ENCODE results near the gene SPATC1L.

The SPATC1L gene

GRCh38 chr21:46131838-46132651 lies 52.2 kb downstream of the SPATC1L start:
- no peak overlapping the region for H3K27ac Mint-ChIP-seq
- H3K4me3 Mint-ChIP-seq, result no peak overlapping the region
- H3K27me3 Mint-ChIP-seq, result no peaks in the 10 kb centered on the region
- no peaks in the 10 kb centered on the region for H3K9me3 Mint-ChIP-seq
- peak; percentile 40 for ATAC-seq
- no peaks in the 10 kb centered on the region for H3K4me1 Mint-ChIP-seq
- DNase-seq, result no peak

- ATAC-seq (peak; percentile 17), DNase-seq (no peak)
- no peaks in the 10 kb centered on the region for H3K9me3 Mint-ChIP-seq
- H3K27ac Mint-ChIP-seq, result no peak overlapping the region
- no peaks in the 10 kb centered on the region for H3K27me3 Mint-ChIP-seq
- H3K4me1 Mint-ChIP-seq, result no peaks in the 10 kb centered on the region
- no peak overlapping the region for H3K4me3 Mint-ChIP-seq
Observed at GRCh38 chr21:46131588-46131837, 52.7 kb downstream of the SPATC1L start.

- no peaks in the 10 kb centered on the region for H3K27me3 Mint-ChIP-seq
- no peaks in the 10 kb centered on the region for H3K4me1 Mint-ChIP-seq
- no peak for ATAC-seq
- no peak for DNase-seq
- no peak overlapping the region for H3K27ac Mint-ChIP-seq
- H3K9me3 Mint-ChIP-seq, result no peaks in the 10 kb centered on the region
- no peak overlapping the region for H3K4me3 Mint-ChIP-seq
Observed at GRCh38 chr21:46130831-46131587, 53.2 kb downstream of the SPATC1L start.

GRCh38 chr21:46129846-46130651 lies 54.2 kb downstream of the SPATC1L start:
- no peak for DNase-seq
- Mint-ChIP-seq H3K27me3 (no peaks in the 10 kb centered on the region), H3K27ac (peak overlapping the region in 1 of 2 donors; percentile 30)

GRCh38 chr21:46128933-46129571 lies 55.2 kb downstream of the SPATC1L start:
- Mint-ChIP-seq H3K9me3 (peaks cover 0 to 2% of the 10 kb centered on the region in 2 donors), H3K4me1 (no peaks in the 10 kb centered on the region), H3K27me3 (no peaks in the 10 kb centered on the region), H3K4me3 (no peak overlapping the region), H3K27ac (peak overlapping the region in 1 of 2 donors; percentile 50)
- DNase-seq (no peak), ATAC-seq (no peak)

More at GRCh38 chr21:46129846-46130651, 54.2 kb downstream of the SPATC1L start:
- ATAC-seq, result no peak
- Mint-ChIP-seq H3K9me3 (no peaks in the 10 kb centered on the region), H3K4me1 (no peaks in the 10 kb centered on the region), H3K4me3 (no peak overlapping the region)

GRCh38 chr21:46128106-46128932 lies 55.9 kb downstream of the SPATC1L start:
- no peak overlapping the region for H3K4me3 Mint-ChIP-seq
- ATAC-seq, result no peak
- H3K4me1 Mint-ChIP-seq, result no peaks in the 10 kb centered on the region
- peaks cover 0 to 9% of the 10 kb centered on the region in 2 donors for H3K9me3 Mint-ChIP-seq
- no peak for DNase-seq
- no peak overlapping the region for H3K27ac Mint-ChIP-seq
- no peaks in the 10 kb centered on the region for H3K27me3 Mint-ChIP-seq

GRCh38 chr21:46127239-46128105 lies 56.8 kb downstream of the SPATC1L start:
- Mint-ChIP-seq H3K27me3 (no peaks in the 10 kb centered on the region), H3K4me1 (no peaks in the 10 kb centered on the region), H3K4me3 (no peak overlapping the region), H3K27ac (no peak overlapping the region), H3K9me3 (peaks cover 0 to 10% of the 10 kb centered on the region in 2 donors)
- DNase-seq (no peak), ATAC-seq (no peak)

- Mint-ChIP-seq H3K4me1 (no peaks in the 10 kb centered on the region), H3K27me3 (no peaks in the 10 kb centered on the region), H3K27ac (no peak overlapping the region), H3K4me3 (no peak overlapping the region), H3K9me3 (peaks cover 0 to 10% of the 10 kb centered on the region in 2 donors)
- DNase-seq (peak in 1 of 2 donors; percentile 7), ATAC-seq (no peak)
Observed at GRCh38 chr21:46126309-46127238, 57.7 kb downstream of the SPATC1L start.

GRCh38 chr21:46125846-46126301 lies 58.4 kb downstream of the SPATC1L start:
- Mint-ChIP-seq H3K4me1 (no peaks in the 10 kb centered on the region), H3K4me3 (no peak overlapping the region), H3K9me3 (peaks cover 0 to 10% of the 10 kb centered on the region in 2 donors), H3K27me3 (no peaks in the 10 kb centered on the region), H3K27ac (no peak overlapping the region)
- DNase-seq (peak in 1 of 2 donors; percentile 9), ATAC-seq (no peak)

GRCh38 chr21:46124926-46125845 lies 59.1 kb downstream of the SPATC1L start:
- H3K4me3 Mint-ChIP-seq, result no peak overlapping the region
- H3K9me3 Mint-ChIP-seq, result peaks cover 0 to 10% of the 10 kb centered on the region in 2 donors
- H3K27me3 Mint-ChIP-seq, result no peaks in the 10 kb centered on the region
- DNase-seq (peak in 1 of 2 donors; percentile 6), ATAC-seq (no peak)
- no peaks in the 10 kb centered on the region for H3K4me1 Mint-ChIP-seq
- peak overlapping the region in 1 of 2 donors; percentile 94 for H3K27ac Mint-ChIP-seq

GRCh38 chr21:46124083-46124925 lies 60.0 kb downstream of the SPATC1L start:
- DNase-seq, result peak in 1 of 2 donors; percentile 4
- Mint-ChIP-seq H3K4me1 (no peaks in the 10 kb centered on the region), H3K9me3 (peaks cover 0 to 10% of the 10 kb centered on the region in 2 donors), H3K27ac (peak overlapping the region in 1 of 2 donors; percentile 94), H3K27me3 (no peaks in the 10 kb centered on the region), H3K4me3 (no peak overlapping the region)
- no peak for ATAC-seq
